Lower lobe of right lung (tissue), 2 donors: Measurements from ENCODE around the gene PTPRCAP. TPM values are rescaled to one million over a fixed set of nuclear protein-coding genes. Genes with fewer than 3 reads are reported as not detected.
A peak's percentile ranks its signal among the peaks of the same experiment; 100 is the strongest.

ENCODE experiments used
- ATAC-seq, 2 donors: fragments of 200-7000 bp; cut with Tn5 transposase; one replicate each; pipeline ENCODE4 v1.9.1; 2020 to 2022; ENCODE audit warnings: mild to moderate bottlenecking in 2 of 2, moderate library complexity in 2 of 2
- DNase-seq: peaks from one replicate; pipeline ENCODE4 v3.0.0-alpha.2; 2020
- H3K27ac ChIP-seq: fragments of 200-600 bp; one replicate; pipeline ENCODE4 v1.8.0; 2022
- H3K27me3 ChIP-seq: fragments of 200-600 bp; one replicate; pipeline ENCODE4 v1.8.0; 2022; ENCODE audit warnings: low read depth
- H3K36me3 ChIP-seq: fragments of 200-600 bp; one replicate; pipeline ENCODE4 v1.8.0; 2022; ENCODE audit warnings: mild to moderate bottlenecking
- H3K4me1 ChIP-seq: fragments of 200-600 bp; one replicate; pipeline ENCODE4 v1.8.0; 2022
- H3K4me3 ChIP-seq: fragments of 200-600 bp; one replicate; pipeline ENCODE4 v1.8.0; 2022; ENCODE audit warnings: mild to moderate bottlenecking
- H3K9me3 ChIP-seq: fragments of 200-600 bp; one replicate; pipeline ENCODE4 v1.8.0; 2022
- intact Hi-C: fragments of 100-400 bp; cut with DNase I; formaldehyde crosslinking; loops from one replicate; pipeline ENCODE4 v1.11.0; 2022
- total RNA-seq: library from RNA; stranded (reverse); fragmentation: NEBNext Ultra II Directional; extraction: Animal tissue kit (Norgen Biotek cat#: 25700); gene quantifications from one replicate; pipeline ENCODE4 v1.2.1, GENCODE V29; 2021
- TF ChIP-seq, protein P1 (sequence below): fragments of 200-600 bp; IDR thresholded peaks from one replicate; pipeline ENCODE4 v1.8.0; 2022; ENCODE audit warnings: antibody characterized with exemption, mild to moderate bottlenecking
- donor health status: DM: no; HTN: yes; CAD: no; lungs with severe emphysema.

The PTPRCAP gene
- total RNA-seq, 1 donor from 2014 or later: 15.7 TPM

DNA sequence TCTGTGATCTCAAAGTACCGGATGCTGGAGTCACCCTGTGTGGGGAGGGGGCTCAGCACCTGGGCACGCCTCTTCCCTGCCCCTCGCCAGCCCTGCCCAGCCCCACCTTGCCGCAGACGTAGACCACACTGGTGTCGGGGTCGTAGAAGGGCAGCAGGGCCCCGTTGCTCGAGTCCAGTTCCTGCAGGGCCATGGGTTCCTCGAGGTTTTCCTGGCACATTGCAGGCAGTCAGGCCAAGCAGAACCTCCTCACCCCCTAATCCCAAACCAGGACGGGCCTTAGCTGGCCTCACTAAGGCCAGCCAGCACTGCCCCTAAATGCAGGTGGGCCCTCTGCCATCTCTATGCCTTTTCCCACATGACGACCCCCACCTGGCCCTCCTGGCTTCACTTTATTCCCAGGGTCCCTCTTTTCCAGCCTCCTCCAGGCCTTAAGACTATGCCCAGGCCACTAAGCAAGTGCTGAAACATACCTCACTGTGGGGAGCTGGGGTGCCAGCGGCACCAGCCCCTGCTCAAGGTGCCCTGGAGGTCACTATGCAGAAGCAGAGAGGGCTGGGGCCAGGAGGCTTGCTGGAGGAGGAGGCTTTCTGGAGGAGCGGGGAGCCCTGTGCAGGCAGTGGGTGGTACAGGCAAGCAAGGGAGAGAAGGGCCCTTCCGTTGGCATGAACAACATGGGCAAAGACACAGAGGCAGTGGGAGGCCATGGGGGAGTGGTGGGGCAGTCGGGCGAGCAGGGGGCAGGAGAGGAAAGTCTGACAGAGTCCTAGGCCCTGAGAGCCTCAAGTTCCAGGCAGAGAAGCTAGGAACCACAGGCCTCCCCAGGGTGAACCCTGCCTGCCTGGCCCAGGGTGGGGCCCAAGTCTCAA, 3.0 kb upstream of the PTPRCAP start:
- Histone ChIP-seq H3K4me1 (peaks cover 49% of the 10 kb centered on the region), H3K4me3 (no peak overlapping the region), H3K27ac (peak overlapping the region; percentile 53), H3K27me3 (no peaks in the 10 kb centered on the region), H3K9me3 (no peaks in the 10 kb centered on the region), H3K36me3 (peaks cover 60% of the 10 kb centered on the region)
- intact Hi-C loops: no loop called here
- TF ChIP-seq, protein P1, sequence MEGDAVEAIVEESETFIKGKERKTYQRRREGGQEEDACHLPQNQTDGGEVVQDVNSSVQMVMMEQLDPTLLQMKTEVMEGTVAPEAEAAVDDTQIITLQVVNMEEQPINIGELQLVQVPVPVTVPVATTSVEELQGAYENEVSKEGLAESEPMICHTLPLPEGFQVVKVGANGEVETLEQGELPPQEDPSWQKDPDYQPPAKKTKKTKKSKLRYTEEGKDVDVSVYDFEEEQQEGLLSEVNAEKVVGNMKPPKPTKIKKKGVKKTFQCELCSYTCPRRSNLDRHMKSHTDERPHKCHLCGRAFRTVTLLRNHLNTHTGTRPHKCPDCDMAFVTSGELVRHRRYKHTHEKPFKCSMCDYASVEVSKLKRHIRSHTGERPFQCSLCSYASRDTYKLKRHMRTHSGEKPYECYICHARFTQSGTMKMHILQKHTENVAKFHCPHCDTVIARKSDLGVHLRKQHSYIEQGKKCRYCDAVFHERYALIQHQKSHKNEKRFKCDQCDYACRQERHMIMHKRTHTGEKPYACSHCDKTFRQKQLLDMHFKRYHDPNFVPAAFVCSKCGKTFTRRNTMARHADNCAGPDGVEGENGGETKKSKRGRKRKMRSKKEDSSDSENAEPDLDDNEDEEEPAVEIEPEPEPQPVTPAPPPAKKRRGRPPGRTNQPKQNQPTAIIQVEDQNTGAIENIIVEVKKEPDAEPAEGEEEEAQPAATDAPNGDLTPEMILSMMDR: no peak
- no peak for ATAC-seq
- no peak for DNase-seq

GRCh38 chr11:67439321-67440228, 2.1 kb upstream of the PTPRCAP start:
- Histone ChIP-seq H3K4me1 (peaks cover 42% of the 10 kb centered on the region), H3K4me3 (no peak overlapping the region), H3K9me3 (no peaks in the 10 kb centered on the region), H3K27ac (peak overlapping the region; percentile 53), H3K36me3 (peaks cover 69% of the 10 kb centered on the region), H3K27me3 (no peaks in the 10 kb centered on the region)
- TF ChIP-seq, protein P1: no peak
- intact Hi-C loops: no loop called here
- ATAC-seq (no peak), DNase-seq (no peak)

- Histone ChIP-seq H3K4me3 (peak overlapping the region; percentile 50), H3K9me3 (no peaks in the 10 kb centered on the region), H3K36me3 (peaks cover 80% of the 10 kb centered on the region), H3K4me1 (peaks cover 37% of the 10 kb centered on the region), H3K27me3 (no peaks in the 10 kb centered on the region), H3K27ac (peak overlapping the region; percentile 18)
- TF ChIP-seq, protein P1: no peak
- intact Hi-C loops: no loop called here
- ATAC-seq (peak in 1 of 2 donors; percentile 4), DNase-seq (no peak)
These were observed 848 bp upstream of the PTPRCAP start for GRCh38 chr11:67438158-67438902.

DNA sequence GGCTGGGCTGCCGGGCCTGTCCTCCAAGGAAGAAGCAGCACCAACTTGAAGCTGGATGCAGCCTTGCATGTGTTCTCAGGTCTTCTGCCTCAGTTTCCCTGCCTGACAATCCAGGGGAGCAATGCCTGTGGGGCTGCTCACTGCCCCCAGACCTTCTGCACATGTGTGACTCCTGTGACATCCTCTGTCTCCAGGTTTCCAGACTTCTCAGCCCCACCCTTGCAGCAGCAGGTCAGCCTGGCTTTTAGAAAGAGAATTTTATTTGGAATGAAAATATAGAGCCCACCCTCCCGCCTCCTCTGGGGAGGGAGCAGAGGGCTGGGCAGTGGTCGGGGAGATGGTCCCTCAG, 301 bp upstream of the PTPRCAP start:
- TF ChIP-seq, protein P1: no peak
- DNase-seq (no peak), ATAC-seq (no peak)
- H3K4me1 ChIP-seq: peaks cover 35% of the 10 kb centered on the region
- intact Hi-C loops: no loop called here
- H3K27me3 ChIP-seq: no peaks in the 10 kb centered on the region
- peaks cover 85% of the 10 kb centered on the region for H3K36me3 ChIP-seq
- peak overlapping the region; percentile 50 for H3K4me3 ChIP-seq
- H3K9me3 ChIP-seq: no peaks in the 10 kb centered on the region
- peak overlapping the region; percentile 58 for H3K27ac ChIP-seq

- Histone ChIP-seq H3K36me3 (peaks cover 89% of the 10 kb centered on the region), H3K27me3 (no peaks in the 10 kb centered on the region), H3K27ac (peak overlapping the region; percentile 58), H3K4me3 (peak overlapping the region; percentile 50), H3K4me1 (peaks cover 23% of the 10 kb centered on the region), H3K9me3 (no peaks in the 10 kb centered on the region)
- ATAC-seq: peak in 1 of 2 donors; percentile 10
- intact Hi-C loops: no loop called here
- TF ChIP-seq, protein P1: no peak
- DNase-seq: no peak
These were observed 912 bp downstream of the PTPRCAP start for GRCh38 chr11:67436459-67437081.
